HepG2 (cell line): Measurements from ENCODE around the gene PDZD7. TPM values are rescaled to one million over a fixed set of nuclear protein-coding genes. Genes with fewer than 3 reads are reported as not detected.

Experiments
- BRCA1 ChIP-seq: sonication (generic); formaldehyde crosslinking; IDR thresholded peaks from 2 replicates; pipeline ENCODE4 v1.4.0; 2020; ENCODE audit warnings: missing genetic modification reagents
- HMG20B ChIP-seq: conservative IDR thresholded peaks from 2 replicates; pipeline ENCODE4 v1.6.1; 2016; ENCODE audit warnings: missing genetic modification reagents, missing compliant biosample characterization
- KDM1A ChIP-seq: IDR thresholded peaks from 2 replicates; pipeline ENCODE4 v1.6.1; 2016; ENCODE audit warnings: missing compliant biosample characterization
- SETDB1 ChIP-seq: sonication (generic); formaldehyde crosslinking; IDR thresholded peaks from 2 replicates; pipeline ENCODE4 v1.5.1; 2020; ENCODE audit warnings: missing genetic modification reagents, mild to moderate bottlenecking, borderline replicate concordance
- ZFP41 ChIP-seq: sonication (generic); formaldehyde crosslinking; IDR thresholded peaks from 2 replicates; pipeline ENCODE4 v1.4.0; 2020; ENCODE audit warnings: mild to moderate bottlenecking, missing genetic modification reagents, borderline replicate concordance
- ZNF234 ChIP-seq: sonication (generic); formaldehyde crosslinking; conservative IDR thresholded peaks from 2 replicates; pipeline ENCODE4 v1.5.1; 2020; ENCODE audit warnings: mild to moderate bottlenecking, missing genetic modification reagents
- ZNF550 ChIP-seq: sonication (generic); formaldehyde crosslinking; IDR thresholded peaks from 2 replicates; pipeline ENCODE4 v1.4.0; 2020; ENCODE audit warnings: mild to moderate bottlenecking, missing genetic modification reagents, borderline replicate concordance
- polyA plus RNA-seq, 8 experiments: library from polyadenylated mRNA; depleted of rRNA in 3 of 8; stranded (reverse) in 7 of 8; unstranded in 1 of 8; fragments of >200 nt; fragmentation: Illumina TruSeq in 4 of 8; extraction: Trizol in 4 of 8; gene quantifications; 2 replicates each; pipeline versions ENCODE4 v1.2.1 to v1.2.3, GENCODE V29; 2011 to 2016; ENCODE audit warnings: low read depth in 4 of 8, missing spikeins in 1 of 8, mixed read lengths in 1 of 8; ENCODE audit not compliant: insufficient read depth in 1 of 8
- total RNA-seq, 5 experiments: library from RNA; depleted of rRNA; stranded (reverse); fragments of >200 nt; fragmentation: Illumina TruSeq; extraction: Trizol; gene quantifications; 2 replicates each; pipeline ENCODE4 v1.2.3, GENCODE V29; 2016; ENCODE audit warnings: low read depth in 1 of 5
- TF ChIP-seq, protein P1 (sequence below): sonication (generic); formaldehyde crosslinking; IDR thresholded peaks from 2 replicates; pipeline ENCODE4 v1.4.0; 2020; ENCODE audit warnings: missing genetic modification reagents, borderline replicate concordance
- TF ChIP-seq, protein P2 (sequence below): fragments of 450-650 bp; IDR thresholded peaks from 2 replicates; pipeline ENCODE4 v1.6.1; 2017
- TF ChIP-seq, protein P3 (sequence below): sonication (generic); formaldehyde crosslinking; IDR thresholded peaks from 2 replicates; pipeline ENCODE4 v1.9.0; 2022; ENCODE audit warnings: low read depth, missing genetic modification reagents
- TF ChIP-seq, protein P4 (sequence below): IDR thresholded peaks from 2 replicates; pipeline ENCODE4 v1.6.1; 2016
- TF ChIP-seq, protein P5 (sequence below): sonication (generic); formaldehyde crosslinking; IDR thresholded peaks from 2 replicates; pipeline ENCODE4 v1.4.0; 2020; ENCODE audit warnings: missing genetic modification reagents
- TF ChIP-seq, protein P6 (sequence below): sonication (generic); formaldehyde crosslinking; IDR thresholded peaks from 2 replicates; pipeline ENCODE4 v1.5.1; 2020; ENCODE audit warnings: mild to moderate bottlenecking, missing genetic modification reagents, moderate library complexity

PDZD7 gene
- total and polyA plus RNA-seq, 2 of the 13 experiments (the other 11 are each of a cell fraction or from before 2014, with no cell fraction given): 0.58 to 0.73 TPM

DNA sequence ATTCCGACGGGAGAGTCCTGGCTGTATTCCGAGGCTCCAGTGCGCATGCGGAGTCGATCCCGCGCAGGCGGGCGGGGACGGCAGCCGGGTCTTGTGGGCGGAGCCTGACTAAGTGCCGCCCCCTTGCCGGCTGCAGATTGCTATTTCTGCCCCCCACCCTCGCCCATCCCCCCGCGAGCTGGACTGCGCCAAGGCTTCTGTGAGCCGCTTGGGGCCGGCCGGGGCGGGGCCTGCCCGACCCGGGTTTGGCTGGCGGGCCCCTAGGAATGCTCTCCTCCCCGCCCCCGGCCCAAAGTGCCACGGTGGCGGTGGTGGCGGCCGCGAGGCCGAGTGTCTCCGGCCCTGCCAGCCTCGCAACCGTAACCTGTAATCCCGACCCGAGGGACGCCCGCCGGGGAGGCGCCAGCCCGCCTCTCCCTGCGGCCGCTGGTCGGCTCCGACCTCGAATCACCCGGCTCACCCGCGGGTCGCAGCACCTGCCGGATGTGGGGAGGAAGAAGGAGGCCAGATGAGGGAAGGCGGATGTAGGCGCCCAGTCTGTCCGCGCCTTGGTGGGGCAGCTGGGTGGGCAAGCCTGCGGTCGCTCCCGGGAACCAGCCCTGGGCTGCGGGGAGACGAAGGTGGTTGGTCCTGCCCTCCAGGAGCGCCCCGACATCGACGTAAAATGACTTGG, 30.2 kb upstream of the PDZD7 start (continued):
- TF ChIP-seq, protein P1, sequence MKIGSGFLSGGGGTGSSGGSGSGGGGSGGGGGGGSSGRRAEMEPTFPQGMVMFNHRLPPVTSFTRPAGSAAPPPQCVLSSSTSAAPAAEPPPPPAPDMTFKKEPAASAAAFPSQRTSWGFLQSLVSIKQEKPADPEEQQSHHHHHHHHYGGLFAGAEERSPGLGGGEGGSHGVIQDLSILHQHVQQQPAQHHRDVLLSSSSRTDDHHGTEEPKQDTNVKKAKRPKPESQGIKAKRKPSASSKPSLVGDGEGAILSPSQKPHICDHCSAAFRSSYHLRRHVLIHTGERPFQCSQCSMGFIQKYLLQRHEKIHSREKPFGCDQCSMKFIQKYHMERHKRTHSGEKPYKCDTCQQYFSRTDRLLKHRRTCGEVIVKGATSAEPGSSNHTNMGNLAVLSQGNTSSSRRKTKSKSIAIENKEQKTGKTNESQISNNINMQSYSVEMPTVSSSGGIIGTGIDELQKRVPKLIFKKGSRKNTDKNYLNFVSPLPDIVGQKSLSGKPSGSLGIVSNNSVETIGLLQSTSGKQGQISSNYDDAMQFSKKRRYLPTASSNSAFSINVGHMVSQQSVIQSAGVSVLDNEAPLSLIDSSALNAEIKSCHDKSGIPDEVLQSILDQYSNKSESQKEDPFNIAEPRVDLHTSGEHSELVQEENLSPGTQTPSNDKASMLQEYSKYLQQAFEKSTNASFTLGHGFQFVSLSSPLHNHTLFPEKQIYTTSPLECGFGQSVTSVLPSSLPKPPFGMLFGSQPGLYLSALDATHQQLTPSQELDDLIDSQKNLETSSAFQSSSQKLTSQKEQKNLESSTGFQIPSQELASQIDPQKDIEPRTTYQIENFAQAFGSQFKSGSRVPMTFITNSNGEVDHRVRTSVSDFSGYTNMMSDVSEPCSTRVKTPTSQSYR (CRISPR knock-in tag): peak; percentile 95
- TF ChIP-seq HMG20B: no peak; the same call in 1 of the 2 replicates
- TF ChIP-seq, protein P2, sequence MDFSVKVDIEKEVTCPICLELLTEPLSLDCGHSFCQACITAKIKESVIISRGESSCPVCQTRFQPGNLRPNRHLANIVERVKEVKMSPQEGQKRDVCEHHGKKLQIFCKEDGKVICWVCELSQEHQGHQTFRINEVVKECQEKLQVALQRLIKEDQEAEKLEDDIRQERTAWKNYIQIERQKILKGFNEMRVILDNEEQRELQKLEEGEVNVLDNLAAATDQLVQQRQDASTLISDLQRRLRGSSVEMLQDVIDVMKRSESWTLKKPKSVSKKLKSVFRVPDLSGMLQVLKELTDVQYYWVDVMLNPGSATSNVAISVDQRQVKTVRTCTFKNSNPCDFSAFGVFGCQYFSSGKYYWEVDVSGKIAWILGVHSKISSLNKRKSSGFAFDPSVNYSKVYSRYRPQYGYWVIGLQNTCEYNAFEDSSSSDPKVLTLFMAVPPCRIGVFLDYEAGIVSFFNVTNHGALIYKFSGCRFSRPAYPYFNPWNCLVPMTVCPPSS: no peak
- TF ChIP-seq, protein P3, sequence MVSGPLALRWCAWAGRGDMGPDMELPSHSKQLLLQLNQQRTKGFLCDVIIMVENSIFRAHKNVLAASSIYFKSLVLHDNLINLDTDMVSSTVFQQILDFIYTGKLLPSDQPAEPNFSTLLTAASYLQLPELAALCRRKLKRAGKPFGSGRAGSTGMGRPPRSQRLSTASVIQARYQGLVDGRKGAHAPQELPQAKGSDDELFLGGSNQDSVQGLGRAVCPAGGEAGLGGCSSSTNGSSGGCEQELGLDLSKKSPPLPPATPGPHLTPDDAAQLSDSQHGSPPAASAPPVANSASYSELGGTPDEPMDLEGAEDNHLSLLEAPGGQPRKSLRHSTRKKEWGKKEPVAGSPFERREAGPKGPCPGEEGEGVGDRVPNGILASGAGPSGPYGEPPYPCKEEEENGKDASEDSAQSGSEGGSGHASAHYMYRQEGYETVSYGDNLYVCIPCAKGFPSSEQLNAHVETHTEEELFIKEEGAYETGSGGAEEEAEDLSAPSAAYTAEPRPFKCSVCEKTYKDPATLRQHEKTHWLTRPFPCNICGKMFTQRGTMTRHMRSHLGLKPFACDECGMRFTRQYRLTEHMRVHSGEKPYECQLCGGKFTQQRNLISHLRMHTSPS: no peak; the same call in 1 of the 2 replicates
- TF ChIP-seq ZNF550: no peak
- no peak for TF ChIP-seq SETDB1 (CRISPR knock-in tag)
- TF ChIP-seq, protein P4, sequence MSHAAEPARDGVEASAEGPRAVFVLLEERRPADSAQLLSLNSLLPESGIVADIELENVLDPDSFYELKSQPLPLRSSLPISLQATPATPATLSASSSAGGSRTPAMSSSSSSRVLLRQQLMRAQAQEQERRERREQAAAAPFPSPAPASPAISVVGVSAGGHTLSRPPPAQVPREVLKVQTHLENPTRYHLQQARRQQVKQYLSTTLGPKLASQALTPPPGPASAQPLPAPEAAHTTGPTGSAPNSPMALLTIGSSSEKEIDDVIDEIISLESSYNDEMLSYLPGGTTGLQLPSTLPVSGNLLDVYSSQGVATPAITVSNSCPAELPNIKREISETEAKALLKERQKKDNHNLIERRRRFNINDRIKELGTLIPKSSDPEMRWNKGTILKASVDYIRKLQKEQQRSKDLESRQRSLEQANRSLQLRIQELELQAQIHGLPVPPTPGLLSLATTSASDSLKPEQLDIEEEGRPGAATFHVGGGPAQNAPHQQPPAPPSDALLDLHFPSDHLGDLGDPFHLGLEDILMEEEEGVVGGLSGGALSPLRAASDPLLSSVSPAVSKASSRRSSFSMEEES (CRISPR knock-in tag): no peak; the same call in 1 of the 2 replicates
- TF ChIP-seq, protein P5, sequence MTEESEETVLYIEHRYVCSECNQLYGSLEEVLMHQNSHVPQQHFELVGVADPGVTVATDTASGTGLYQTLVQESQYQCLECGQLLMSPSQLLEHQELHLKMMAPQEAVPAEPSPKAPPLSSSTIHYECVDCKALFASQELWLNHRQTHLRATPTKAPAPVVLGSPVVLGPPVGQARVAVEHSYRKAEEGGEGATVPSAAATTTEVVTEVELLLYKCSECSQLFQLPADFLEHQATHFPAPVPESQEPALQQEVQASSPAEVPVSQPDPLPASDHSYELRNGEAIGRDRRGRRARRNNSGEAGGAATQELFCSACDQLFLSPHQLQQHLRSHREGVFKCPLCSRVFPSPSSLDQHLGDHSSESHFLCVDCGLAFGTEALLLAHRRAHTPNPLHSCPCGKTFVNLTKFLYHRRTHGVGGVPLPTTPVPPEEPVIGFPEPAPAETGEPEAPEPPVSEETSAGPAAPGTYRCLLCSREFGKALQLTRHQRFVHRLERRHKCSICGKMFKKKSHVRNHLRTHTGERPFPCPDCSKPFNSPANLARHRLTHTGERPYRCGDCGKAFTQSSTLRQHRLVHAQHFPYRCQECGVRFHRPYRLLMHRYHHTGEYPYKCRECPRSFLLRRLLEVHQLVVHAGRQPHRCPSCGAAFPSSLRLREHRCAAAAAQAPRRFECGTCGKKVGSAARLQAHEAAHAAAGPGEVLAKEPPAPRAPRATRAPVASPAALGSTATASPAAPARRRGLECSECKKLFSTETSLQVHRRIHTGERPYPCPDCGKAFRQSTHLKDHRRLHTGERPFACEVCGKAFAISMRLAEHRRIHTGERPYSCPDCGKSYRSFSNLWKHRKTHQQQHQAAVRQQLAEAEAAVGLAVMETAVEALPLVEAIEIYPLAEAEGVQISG (CRISPR knock-in tag): peak; percentile 65; the same call in 1 of the 2 replicates
- no peak for TF ChIP-seq BRCA1 (CRISPR knock-in tag)
- TF ChIP-seq, protein P6, sequence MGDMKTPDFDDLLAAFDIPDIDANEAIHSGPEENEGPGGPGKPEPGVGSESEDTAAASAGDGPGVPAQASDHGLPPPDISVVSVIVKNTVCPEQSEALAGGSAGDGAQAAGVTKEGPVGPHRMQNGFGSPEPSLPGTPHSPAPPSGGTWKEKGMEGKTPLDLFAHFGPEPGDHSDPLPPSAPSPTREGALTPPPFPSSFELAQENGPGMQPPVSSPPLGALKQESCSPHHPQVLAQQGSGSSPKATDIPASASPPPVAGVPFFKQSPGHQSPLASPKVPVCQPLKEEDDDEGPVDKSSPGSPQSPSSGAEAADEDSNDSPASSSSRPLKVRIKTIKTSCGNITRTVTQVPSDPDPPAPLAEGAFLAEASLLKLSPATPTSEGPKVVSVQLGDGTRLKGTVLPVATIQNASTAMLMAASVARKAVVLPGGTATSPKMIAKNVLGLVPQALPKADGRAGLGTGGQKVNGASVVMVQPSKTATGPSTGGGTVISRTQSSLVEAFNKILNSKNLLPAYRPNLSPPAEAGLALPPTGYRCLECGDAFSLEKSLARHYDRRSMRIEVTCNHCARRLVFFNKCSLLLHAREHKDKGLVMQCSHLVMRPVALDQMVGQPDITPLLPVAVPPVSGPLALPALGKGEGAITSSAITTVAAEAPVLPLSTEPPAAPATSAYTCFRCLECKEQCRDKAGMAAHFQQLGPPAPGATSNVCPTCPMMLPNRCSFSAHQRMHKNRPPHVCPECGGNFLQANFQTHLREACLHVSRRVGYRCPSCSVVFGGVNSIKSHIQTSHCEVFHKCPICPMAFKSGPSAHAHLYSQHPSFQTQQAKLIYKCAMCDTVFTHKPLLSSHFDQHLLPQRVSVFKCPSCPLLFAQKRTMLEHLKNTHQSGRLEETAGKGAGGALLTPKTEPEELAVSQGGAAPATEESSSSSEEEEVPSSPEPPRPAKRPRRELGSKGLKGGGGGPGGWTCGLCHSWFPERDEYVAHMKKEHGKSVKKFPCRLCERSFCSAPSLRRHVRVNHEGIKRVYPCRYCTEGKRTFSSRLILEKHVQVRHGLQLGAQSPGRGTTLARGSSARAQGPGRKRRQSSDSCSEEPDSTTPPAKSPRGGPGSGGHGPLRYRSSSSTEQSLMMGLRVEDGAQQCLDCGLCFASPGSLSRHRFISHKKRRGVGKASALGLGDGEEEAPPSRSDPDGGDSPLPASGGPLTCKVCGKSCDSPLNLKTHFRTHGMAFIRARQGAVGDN: peak; percentile 88
- TF ChIP-seq ZNF234 (CRISPR knock-in tag): no peak; the same call in 1 of the 2 replicates
- 0 out of 2 replicates have a peak, but pooled peaks have one; percentile 66 for TF ChIP-seq ZFP41 (CRISPR knock-in tag)
- TF ChIP-seq KDM1A (CRISPR knock-in tag): no peak
